ENCODE measurements around the gene PRKG1.
A peak's percentile ranks its signal among the peaks of the same experiment; 100 is the strongest.

The PRKG1 gene

DNA sequence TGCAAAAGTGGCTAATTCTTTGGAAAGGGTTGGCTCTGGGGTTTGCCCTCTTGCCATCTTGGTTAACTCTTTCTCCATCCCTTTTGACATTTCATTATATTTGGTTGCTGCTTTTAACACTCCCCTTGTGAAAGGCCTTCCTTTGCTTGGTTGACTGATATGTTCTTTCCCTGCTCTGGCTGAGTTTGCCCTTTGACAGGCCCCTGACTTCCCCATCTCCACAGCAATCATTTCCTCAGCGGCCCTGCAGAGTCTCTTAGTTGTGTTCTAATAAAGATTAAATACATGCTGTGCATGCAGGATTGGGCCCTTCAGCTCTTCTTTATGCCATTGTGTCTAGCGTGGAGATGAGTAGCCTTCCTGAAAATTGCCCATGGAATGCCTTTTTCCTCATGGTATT lies 709.7 kb downstream of the PRKG1 start:
- no peak for DNase-seq

DNA sequence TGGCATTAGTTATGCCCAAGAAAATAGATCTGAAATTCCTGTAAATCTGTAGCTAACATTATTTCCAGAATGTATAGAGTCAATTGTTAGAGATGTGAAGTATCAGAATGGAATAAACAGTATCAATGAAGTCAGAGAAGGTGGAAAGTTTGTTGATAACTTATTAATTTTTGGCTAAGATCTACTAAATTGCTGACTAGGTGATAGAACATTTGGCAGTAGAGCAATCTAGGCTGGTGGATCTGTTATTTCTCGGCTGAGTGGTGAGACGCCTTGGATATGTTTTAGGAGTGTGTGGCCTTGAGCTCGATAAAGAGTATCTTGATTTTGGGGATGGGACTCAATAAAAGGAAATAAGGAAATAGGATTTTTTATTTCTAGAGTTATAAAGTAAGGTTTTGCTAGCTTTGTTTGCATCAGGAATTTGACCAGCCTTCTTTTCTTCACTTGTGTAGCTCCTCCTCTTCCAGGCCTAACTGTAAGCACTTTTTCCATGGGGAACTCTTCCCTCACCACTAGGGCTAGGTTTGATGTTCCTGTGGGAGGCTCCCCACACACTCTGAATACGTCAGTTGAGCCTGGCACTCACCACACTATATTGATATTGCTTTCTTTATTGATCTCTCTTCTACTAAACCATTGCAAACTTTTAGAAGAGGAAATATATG lies 711.9 kb downstream of the PRKG1 start:
- DNase-seq, result no peak

DNA sequence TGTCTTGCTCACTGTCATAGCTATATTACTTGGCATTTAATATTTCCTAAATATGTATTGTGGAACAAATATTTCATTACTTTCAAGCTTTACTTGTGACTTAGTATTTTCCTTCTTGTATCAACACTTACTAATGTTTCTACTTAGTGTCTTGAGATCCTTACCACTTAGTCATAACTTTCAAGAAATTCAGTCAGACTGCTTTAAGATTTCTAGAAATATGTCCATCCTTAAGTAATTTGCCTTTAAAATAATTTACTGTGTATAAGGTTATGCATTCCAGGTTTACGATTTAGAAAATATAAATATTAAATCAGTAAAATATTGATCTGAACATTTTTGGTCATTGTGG lies 712.4 kb downstream of the PRKG1 start:
- no peak for DNase-seq

DNA sequence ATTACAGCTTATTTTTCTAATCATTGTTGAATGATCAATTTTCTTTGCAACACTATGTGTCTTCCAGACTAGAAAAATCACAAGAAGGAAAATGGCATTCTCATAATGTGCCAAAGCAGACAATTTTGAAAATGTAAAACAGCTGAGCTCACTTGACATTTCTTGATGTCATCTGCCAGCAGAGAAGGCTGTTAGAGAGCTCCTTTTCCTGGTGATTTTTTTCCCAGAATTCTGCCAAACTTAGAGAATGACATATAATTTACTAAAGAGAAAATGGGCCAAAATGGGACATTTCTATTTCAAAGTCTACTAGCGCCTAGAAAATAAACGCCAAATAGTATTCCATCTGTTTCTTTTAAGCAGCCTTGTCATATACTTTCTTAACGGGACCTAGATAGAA lies 714.0 kb downstream of the PRKG1 start:
- no peak for DNase-seq

DNA sequence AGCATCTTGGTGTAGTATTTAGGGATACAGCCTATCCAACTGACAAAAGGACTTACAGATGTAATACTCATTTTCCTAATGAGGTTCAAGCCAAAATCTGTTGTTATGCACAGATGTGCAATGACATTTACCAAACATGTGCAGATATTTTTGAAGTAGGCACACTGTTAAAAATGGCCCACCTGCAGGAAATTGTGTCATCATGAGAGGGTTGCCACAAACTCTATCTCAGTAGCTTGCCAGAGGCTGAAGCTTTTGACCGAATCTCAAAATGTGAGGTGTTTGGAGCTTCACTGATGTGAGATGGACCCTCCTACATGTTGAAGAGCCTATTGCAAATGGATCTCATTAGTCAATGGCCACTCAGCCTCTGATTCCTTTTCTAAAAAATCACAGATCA lies 714.8 kb downstream of the PRKG1 start:
- DNase-seq, result no peak

DNA sequence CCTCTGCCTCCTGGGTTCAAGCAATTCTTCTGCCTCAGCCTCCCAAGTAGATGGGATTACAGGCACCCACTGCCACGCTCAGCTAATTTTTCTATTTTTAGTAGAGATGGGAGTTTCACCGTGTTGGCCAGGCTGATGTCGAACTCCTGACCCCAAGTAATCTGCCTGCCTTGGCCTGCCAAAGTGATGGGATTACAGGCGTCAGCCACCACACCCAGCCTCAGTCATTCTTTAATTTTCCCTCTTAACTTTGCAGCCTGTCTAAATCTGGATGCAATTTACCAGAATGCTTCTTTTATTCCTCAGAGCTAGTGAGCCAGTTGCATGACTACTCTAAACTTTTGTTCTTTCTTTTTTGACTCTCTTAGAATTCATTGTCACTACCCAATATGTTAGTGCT lies 715.6 kb downstream of the PRKG1 start:
- no peak for DNase-seq

DNA sequence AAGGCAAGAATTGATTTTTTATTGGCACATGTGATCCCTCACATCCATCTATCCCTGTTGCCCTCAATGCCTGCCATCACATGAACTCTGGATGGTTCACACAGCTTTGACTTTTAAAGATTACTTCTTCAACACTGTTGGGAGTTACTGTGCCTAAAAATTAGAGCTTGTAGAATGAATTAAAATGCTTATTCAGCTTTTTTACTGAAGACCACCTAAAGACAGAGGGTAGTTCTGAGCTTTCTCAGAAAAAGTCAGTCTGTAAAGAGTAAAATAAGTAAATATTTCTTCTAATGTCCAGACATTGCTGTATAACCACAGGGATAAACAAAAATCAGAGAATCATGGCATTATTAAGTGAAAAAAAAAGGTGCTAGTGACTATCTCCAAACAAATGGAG lies 718.4 kb downstream of the PRKG1 start:
- no peak for DNase-seq

DNA sequence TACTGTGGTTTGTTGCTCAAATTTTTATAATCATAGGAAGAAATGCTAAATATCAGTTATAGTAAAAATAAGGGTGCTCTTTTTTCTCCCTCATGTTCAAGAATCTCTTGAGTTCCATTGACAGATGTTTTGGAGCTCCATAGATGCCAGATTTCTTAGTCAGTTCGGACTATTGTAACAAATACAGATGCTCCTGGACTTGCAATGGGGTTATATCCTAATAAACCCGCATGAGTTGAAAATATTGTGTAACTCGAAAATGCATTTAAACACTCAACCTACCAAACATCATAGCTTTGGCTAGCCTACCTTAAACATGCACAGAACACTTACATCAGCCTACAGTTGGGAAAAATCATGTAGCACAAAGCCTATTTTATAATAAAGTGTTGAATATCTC lies 725.8 kb downstream of the PRKG1 start:
- DNase-seq, result no peak

DNA sequence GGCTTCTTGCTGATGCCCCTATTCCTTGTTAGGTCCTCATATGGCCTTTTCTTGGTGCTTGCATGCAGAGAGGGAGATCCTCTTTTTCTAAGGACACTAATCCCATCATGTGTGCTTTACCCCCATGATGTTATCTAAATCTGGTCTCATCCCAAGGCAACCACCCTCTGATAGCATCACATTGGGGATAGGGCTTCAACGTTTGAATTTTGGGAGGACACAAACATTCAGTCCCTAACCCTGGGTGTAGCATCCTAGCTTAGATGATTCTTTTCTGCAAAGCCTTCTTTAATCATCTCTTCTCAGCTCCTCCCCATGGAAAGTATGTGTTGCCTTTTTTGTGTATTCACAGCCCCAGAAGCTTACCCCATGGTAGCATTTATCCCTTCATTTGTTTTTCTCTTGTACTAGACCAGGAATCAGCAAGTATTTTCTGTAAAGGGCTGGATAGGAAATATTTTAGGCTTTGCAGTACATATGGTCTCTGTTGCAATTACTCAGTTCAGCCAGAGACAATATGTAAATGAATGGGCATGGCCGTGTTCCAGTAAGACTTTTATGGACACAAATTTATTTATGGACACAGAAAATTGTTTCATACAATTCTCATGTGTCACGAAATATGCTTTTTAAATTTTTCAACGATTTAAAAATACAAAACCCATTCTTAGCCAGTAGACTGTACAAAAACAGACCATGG lies 726.6 kb downstream of the PRKG1 start:
- no peak for DNase-seq

DNA sequence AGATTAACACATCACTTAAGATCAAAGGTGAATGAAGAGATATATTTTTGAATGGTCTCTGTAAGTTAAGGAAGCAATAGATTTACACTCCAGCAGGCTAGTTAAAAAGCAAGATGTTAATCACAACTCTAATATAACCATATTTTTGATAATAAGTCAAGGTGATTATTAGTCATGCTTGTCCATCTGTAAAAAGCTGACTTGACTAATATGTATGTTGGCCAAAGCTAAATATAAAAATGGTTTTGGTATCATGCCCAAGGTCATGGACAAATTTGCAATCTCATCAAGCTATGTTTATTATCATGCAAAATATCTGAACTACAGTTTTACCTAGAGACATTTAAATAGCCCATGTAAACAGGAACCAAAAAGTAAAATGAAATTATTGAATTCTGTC lies 727.7 kb downstream of the PRKG1 start:
- no peak for DNase-seq

DNA sequence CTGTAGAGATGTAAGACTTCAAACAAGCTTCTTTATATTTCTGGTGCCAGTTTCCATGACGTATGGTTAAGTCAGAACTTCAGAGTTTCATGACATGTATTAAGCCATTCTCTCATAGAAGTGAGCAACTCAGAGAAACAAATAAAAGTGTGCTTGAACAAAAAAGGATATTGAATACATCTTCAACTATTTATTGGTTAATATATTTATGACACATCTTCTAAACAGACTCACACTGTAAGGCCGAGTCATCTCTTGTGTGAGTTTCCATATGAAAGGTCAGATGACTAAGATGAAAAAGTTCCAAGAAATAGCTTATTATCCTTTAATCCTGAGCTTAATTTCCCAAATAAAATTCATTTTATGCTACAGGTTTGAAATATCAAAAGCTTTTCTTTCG lies 730.6 kb downstream of the PRKG1 start:
- no peak for DNase-seq

DNA sequence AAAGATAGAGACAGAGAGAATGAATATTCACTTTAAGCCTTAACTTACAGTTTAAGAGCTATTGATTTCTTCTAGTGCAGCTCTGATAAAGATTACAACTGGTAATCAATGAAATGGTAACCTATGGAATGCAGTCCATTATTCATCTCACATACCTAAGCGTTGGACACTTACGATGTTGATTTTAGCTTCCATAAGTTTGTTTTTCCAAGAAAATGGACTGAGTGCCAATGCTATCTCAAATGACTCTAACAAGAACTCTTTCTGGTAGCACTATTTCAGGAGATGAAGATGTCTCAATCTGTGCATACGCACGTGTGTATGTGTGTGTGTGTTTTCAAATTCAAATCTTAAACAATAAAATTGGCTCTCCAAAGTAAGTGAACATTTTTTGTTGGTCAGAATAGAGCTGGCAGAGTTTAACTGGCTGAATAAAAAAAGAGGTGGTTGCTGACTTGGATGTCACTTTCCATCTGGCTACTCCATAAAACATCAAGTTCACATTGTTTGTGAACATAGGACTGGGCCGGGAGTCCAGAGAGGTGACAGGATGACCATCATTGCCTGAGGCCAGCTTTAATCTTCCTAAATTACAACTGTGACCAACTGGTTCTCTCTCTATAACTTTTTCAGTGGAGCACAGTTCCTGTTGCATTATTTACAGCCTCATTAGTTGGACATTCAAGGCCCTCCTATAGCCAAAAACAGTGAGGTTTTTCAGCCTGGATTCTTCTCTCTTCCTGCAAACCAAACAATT lies 732.0 kb downstream of the PRKG1 start:
- no peak for DNase-seq

DNA sequence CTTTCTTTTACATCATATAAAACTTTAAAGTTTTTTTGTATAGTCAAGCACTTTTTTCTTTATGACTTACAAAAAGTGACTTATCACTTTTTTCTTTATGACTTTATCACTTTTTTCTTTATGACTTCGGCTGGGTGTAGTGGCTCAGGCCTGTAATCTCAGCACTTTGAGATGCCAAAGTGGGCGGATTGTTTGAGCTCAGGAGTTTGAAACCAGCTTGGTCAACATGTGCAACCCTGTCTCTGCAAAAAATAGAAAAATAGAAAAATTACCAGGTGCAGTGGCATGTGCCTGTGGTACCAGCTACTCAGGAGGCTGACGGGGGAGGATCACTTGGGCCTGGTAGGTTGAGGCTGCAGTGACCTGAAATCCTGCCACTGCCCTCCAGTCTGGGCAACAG lies 733.9 kb downstream of the PRKG1 start:
- DNase-seq, result no peak

DNA sequence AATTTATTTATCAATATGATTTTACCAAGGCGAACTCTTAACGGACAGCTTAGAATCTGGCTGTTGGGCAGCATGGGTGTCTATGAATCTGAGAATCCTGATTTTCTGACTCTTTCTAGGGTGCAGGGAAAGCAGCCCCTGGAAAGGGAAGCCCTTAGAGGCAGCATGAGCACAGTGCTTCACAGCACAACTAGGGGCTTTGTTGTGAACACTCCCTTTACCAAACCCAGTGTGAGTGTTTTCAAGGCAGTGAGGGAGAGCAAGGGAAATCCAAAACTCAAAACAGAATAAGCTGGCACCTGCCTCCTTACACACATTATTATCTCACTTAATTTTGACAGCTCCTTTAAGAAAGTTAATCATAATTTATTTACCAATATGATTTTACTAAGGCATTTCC lies 741.4 kb downstream of the PRKG1 start:
- DNase-seq, result no peak

DNA sequence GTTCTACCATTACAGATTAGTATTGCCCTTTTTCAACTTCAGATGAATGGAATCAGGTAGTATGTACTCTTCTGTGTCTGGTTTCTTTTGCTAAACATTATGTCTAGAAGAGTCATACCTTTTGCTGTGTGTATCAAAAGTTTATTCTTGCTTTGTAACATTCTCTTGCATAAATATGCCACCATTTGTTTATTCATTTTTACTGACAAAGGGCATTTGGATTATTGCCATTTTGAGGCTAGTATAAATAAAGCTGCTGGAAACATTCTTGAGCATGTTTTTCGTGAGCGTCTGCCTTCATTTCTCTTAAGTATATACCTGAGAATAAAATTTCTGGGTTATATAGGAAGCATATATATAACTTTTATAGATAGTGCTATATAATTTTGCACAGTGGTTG lies 746.8 kb downstream of the PRKG1 start:
- no peak for DNase-seq

DNA sequence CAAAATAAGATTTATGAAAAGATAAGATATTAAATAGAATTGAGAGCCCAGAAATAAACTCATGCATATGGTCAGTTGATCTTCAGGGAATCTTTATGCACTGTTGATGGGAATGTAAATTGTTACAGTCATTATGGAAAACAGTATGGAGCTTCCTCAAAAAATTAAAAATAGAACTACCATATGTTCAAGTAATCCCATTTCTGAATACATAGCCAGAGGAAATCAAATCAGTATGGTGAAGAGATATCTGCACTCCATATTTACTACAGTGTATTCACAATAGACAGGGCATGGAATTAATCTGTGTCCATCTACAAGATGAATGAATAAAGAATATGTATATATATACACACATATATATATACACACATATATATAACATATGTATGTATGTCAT lies 747.5 kb downstream of the PRKG1 start:
- DNase-seq, result no peak

DNA sequence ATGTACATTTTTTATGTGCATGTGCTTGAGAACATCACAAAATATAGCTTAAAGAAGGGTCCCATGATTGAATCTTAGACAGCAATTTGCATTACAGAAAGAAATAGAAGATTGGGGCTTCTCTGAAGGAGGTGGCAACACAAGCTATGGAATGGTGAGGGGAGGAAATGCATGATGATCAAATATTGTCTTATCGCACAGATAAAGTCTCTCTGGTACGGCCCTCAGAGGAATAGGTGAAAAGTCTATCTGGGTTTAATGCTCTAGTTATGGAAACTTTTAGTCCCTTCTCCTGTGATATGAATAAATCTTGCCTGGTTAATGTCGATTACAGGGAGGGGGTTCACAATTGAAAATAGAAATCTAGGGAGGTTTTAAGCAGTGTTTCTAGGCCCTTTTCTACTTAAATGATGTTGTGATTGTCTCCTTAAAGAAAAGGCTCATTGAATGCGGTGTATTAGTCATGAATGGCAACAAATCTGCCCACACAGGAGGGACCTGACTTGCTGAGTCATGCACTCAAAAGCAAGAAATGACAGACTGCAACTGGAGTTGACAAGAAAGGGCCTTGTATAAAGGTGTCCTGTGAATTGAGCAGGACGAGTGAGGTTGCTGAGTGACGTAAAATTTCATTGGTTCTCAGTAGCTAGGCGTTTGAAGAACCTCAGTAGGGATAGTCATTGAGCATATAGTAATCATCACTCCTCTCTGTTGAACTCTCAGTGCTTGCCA lies 758.5 kb downstream of the PRKG1 start:
- DNase-seq, result peak; percentile 84

DNA sequence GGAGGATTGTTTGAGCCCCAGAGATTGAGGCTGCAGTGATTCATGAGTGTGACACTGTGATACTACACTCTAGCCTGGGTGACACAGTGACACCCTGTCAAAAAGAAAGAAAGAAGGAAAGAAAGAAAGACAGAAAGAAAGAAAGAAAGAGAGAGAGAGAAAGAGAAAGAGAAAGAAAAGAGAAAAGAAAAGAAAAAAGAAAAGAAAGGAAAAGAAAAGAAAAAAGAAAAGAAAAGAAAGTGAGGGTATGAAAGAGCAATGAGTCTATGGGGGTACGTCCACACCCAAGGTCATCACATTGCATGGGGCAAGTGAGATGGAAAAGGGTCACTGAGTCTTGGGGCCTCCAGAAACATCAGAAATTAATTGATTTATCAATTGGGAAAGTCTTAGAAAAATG lies 760.3 kb downstream of the PRKG1 start:
- DNase-seq, result no peak

DNA sequence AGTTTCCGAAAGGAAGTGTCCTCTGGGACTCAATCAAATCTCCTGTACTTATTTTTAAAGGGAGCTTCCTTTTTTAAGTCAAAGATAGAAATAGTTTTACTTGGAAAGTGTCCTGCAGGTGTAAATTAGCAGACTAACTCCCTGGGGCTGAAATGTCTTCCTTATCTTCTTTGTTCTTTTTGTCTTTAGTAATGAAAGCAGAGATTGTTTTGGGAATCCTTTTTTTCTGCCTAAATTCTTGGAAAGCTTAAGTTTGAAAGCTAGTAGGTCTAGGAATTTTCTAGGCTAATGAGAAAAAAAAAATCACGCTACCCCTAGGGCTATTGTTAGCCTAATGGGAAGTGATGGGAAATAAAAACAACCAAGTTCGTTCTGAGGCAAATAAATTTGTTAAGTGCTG lies 764.2 kb downstream of the PRKG1 start:
- DNase-seq, result no peak

DNA sequence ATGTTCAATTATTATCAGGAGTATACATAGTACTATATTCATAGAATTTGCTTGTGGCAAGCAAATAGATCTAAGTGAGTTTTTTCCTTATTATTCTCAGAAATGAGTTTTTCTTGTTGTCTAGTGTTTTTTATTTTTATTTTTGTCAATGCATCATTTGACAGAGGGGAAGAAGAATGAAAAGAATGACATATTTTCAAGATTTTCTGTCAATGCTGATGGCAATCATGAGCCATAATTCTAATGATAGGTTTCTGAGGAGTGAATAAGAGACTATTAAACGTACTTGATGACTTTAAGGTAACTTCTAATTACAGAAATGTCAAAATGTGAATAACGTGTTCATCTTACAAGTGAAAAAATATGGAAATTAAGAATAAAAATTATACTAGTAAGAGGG lies 769.7 kb downstream of the PRKG1 start:
- no peak for DNase-seq

DNA sequence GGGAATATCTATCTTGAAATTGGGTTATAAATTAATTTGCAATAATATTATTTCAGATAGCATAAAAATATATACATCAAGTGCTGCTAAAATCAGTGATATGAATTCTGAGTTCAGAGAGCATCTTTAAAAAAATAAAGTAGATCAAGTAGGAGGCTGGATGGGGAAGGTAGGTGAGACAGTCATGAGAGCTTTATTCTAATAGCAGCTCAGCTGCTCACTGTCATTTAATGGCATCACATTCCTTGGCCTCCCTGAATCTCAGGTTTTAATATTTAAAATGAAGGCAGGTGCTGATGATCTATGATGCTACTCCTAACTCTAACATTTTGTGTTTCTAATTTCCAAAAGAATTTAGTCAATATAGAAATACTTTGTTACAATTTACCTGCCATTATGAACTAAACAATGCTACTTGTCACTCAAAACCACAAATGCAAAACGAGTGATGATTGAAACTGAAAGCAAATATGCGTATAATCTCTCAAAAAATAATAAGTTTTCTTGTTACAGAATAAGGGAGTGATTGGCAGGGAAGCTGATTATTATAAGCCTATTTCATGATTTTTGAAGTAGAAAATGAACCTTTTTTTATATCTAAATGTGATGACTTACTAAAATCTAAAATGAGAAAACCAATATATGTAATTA lies 772.7 kb downstream of the PRKG1 start:
- DNase-seq, result no peak

DNA sequence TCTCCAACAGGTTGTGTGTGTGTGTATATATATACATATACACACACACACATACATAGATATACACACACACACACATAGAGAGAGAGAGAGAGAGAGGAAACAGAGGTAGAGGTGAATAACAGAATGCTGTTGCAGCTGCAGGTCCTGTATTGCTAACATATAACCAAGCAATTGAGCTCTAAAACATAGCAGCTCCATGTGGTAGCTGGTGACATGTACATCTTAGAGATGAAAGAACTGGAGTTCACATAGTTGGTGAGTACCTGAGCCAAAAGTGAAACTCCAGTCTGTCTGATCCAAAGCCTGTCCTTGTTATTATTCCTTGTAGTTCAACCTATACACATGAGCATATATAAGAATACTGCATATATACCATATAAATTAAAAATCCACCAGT lies 778.0 kb downstream of the PRKG1 start:
- peak; percentile 64 for DNase-seq

DNA sequence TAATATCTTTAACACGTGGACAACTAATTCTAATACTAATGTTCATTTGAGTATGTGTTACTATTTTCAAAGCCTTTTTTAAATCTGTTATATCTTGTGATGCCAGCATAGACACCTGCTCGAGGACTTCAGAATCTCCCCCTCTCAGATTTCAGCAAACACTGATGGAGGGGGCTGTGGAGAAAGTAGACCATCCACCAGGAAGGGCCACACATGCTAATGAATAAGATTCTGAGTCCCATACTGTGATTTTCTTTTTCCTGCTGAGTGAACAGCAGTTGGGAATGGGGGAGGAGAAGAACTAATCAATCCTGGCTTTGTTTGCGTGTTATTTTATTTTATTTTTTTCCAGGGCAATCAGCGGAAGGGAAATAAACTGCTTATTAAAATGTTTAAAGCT lies 783.0 kb downstream of the PRKG1 start:
- no peak for DNase-seq
